DMS53 (cell line): ENCODE data around the gene ANKRD34A.

ENCODE experiments used
- DNase-seq: peaks from one replicate; lab custom pipeline; 2025; lab: John Stamatoyannopoulos, UW

The ANKRD34A gene

DNA sequence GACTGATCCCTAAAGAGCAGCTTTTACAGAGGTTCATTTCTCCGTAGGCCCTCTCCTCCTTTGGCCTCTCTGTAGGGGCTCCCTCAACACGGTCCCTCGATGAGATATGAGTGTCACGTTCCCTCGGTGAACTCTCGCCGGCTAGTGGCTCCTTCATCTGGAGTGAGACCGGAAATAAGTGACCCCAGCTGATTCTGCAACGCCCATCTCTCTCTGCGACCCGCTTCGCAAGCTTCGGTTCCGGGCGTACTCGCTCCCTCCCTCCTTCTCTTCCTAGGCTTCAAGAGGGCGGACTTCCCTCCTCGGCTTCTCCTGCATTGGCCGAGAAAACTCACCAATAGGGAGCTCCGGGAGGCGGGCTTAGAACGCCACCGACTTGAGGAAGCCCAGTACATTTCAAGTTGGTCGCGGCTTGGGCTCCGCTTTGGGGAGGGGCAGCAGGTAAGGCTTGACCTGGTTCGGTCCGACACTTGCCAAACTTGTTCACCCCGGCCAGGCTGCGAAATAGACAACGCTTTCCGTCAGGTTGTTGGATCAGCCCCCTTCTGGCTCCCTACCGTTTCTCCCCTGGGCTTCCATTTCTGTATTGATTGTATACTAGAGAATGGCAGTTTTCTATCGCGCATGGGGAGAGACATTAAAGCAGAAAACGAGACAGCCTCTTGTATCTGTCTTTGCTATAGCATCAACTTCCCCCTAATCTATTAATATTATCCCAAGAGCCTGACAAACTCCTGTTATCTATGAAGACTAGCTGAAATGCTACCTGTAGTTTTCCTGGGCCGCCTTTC lies at the start of gene ANKRD34A, which contains the start of gene POLR3GL:
ANKRD34A (minus strand) TSS at position 248 of the 791 bp plus-strand sequence. CDS start 2,816 bp downstream, outside the sequence.
POLR3GL (plus strand) TSS at position 363 of the 791 bp plus-strand sequence. CDS start 10,176 bp downstream, outside the sequence.
- DNase-seq: peak; percentile 98

DNA sequence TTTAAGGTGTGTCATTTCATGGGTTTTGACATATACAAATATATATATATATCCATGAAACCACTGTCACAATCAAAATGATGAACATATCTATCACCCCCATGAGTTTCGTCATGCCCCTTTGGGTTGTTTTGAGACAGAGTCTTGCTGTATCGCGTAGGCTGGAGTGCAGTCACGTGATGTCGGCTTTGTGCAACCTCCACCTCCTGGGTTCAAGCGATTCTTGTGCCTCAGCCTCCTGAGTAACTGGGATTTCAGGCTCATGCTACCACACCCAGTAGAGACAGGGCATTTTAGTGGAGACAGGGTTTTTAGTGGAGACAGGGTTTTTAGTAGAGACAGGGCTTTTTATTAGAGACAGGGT lies 49.2 kb upstream of the ANKRD34A start:
- no peak for DNase-seq

DNA sequence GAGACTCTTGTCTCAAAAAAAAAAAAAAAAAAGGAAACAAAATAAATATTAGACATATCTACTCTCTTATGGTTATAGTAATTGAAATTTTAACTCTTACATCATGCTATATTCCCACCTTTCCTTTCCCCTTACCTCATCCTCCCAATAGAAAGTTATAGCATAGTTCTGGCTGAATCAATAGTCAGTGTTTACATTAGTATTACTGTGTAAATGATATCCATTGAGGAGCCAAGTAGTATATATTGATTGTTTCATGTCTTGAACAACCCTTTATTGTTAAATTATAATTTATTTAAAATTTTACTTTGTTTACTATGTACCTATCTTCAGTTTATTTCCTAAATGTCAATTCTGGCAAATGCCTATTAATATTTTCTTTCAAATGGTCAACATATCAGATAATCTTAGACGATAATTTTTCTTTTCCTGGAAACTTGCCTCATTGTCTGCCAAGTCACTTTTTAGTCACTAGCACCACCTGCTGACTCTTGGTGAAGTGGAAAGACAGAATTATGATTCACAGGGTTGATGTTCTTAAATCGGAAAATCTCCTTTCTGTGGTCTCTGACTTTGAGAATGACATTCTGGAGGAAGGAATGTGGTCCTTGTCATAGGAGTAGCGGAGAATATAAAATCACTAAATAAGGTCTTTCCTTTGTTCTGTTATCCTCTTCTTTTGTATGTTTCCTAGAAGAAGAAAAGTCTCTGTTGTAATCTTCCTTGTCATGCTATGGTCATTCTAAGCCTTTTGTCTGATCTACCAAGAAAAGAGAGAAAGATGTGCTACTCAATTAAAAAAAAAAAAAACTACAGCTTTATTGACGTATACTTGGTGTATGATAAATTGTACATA lies 48.6 kb upstream of the ANKRD34A start:
- DNase-seq: peak; percentile 84

DNA sequence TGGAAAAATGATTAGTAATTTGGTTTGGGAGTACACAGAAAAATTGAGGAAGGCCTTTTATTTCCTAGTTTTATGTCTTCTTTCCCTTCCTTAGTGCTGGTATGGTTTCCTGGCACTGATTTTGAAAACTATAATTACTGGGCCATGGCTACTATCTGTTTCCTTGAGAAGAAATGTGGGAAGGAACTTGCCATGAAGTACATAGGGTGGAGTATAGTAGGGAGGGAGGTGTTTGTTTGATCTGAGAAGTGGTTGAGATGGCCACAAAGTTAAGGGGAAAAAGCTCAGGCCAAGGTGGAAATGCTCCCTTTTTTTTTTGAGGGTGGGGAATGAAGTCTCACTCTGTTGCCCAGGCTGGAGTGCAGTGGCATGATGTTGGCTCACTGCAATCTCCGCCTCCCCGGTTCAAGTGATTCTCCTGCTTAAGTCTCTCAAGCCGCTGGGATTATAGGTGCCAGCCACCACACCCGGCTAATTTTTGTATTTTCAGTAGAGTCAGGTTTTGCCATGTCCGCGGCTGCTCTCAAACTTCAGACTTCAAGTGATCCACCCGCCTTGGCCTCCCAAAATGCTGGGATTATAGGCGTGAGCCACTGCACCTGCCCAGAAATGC lies 45.9 kb upstream of the ANKRD34A start:
- DNase-seq: no peak

DNA sequence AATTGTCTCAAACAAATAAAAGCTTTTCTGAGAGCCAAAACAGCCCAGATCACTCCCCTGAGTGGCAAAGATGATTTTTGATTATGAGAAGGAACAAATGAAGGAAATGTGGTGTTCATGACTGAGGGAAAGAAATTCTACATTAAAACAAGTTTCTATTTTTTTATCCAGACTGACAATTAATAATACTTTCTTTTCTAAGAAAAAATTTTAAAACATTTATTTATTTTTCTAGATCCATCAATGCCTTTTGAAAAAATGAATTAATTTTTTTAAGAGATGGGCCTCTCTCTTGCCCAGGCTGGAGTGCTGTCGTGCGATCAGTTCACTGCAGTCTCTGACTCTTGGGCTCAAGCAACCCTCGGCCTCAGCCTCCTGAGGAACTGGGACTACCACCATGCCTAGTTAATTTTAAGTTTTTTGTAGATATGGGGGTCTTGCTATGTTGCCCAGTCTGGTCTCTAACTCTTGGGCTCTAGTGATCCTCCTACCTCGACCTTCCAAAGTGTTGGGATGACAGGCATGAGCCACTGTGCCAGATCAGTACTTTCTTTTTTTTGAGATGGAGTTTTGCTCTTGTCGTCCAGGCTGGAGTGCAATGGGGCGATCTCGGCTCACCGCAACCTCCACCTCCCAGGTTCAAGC lies 43.2 kb upstream of the ANKRD34A start:
- no peak for DNase-seq

DNA sequence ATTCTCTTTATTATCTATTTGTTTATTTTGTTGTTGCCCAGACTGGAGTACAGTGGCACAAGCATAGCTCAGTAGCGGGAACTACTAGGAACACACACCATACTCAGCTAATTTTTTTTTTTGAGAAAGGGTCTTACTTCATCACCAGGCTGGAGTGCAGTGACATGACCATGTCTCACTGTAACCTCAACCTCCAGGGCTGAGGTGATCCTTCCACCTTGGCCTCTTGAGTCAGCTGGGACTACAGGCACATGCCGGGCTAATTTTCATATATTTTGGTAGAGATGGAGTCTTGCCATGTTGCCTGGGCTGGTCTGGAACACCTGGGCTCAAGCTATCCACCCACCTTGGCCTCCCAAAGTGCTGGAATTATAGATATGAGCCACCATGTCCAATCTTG lies 37.3 kb upstream of the ANKRD34A start:
- DNase-seq: peak; percentile 31

DNA sequence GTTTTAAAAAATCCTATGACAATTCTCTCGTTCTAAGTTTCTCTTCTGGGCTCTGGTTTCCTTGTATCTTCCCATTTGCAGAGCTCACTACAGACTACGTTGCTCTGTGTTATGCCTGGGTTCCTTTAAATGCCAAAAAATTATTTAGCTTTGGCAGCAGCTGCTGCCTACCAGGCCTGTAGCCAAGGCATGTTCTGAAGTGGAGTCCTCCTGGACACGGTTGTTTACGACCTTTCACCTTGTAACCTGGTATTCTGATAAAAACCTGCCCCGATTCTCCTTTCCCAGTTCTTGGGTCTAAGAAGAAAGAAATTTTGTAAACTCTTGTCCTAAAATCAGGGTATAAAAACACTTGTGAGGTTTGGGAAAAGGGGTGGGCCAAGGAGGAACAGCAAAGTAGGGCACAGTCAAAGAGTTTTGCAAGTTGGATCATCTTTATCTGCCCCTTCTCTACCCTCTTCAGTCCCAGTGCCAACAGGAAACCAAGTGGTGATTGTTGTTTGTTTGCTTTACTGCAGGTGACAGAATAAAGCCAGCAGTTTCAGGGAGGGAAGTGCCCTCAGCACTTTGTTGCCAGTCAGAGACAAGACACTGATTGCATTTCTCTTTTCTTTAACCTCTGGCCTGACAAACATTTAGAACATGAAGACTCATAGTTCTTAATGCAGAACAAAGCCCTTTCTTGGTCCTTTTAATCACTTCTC lies 35.1 kb upstream of the ANKRD34A start:
- DNase-seq: peak; percentile 91

DNA sequence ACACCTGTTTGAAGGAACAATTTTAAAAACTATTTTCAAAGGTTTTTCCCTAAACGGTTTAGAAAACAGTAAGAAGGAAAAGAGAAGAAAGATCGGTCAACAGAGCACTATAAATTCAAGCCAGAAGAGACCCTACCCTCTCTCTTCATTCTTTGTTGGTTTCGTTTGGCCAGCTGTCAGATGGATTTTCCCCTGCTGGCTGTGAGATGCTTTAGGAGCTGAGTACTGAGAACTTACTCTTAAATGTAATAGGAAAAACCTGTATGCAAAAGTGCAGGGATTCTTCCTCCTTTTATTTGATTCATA lies 33.3 kb upstream of the ANKRD34A start:
- peak; percentile 53 for DNase-seq

DNA sequence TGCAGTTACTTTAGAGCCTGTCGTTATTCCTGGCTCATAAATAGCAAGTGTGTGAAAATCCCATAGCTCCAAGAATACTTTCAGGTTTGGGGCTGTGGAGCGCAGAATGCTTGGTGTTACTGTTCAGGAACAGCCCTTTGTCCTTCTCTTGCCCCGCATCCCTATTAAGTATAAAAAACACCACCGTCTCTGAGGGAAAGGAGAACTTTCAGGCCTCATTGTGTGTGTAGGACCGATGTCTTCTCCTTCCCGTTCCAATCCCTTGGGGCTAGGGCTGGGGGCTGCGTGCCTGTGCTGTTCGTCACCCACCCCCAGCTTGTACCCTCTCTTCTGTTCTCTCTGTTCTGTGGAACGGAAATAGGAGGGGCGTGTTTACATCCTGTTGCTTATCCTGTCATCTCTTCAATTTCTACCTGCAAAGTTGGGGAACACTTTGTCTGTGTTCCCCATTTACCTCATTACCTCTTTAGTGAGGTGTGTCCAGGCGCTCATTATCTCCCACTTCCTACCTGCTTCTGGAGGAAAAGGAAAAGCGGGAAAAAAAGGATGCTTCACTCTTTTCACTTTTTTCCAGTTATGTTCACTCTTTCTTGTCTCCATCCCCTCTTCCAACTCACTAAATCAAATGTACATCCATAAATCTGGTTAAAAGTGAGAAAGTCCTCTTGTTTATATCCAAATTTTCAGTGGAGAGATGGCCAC lies 32.8 kb upstream of the ANKRD34A start:
- DNase-seq: peak; percentile 66

DNA sequence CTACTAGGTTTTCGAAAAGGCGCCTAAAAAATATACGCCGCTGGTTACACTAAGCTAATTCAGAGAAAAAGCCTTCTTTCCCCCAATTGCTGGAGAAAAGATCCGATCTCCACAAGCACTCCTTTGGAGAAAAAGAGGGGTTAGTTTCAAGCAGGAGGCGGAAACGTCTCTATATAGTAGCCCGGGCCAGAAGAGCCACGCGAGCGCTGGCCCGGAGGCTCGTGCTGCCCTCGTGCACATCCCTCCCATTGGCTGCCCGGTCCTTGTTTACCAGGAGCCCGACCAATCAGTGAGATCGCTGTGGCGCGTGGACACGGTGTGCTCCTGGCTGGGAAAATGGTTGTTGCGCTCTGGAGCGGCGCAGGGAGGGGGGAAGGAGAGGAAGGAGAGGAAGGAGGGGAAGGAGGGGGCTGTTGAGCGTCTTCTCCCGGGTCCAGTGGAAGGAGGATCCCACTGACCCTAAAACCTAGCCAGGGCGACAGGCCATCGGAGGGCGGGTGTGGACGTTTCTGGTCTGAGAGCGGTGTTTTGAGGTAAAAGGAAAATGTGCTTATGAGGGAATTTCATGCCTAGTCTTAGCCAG lies 32.1 kb upstream of the ANKRD34A start, which contains the start of gene TXNIP:
TXNIP (minus strand) TSS at position 147 of the 583 bp plus-strand sequence. CDS start 313 bp downstream, outside the sequence.
- peak; percentile 99 for DNase-seq

DNA sequence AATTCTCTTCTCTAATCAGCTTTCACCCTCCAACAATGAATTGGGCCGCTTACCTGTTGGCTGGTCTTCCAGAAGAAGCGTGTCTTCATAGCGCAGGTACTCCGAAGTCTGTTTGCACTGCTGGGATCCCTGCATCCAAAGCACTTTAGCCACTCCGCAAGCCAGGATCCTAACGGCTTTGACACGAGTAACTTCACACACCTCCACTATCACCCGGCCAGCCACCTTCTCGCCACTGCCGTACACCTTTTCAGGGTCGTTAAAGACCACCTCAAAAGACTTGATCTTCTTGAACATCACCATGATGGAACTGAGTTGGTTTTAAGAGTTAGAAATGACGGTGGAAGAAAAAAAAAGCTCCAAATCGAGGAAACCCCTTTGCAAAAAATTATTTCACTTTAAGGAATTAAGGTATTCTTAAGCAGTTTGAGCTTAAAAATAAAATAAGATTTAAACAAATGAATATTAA lies 31.6 kb upstream of the ANKRD34A start:
- DNase-seq: peak; percentile 55

DNA sequence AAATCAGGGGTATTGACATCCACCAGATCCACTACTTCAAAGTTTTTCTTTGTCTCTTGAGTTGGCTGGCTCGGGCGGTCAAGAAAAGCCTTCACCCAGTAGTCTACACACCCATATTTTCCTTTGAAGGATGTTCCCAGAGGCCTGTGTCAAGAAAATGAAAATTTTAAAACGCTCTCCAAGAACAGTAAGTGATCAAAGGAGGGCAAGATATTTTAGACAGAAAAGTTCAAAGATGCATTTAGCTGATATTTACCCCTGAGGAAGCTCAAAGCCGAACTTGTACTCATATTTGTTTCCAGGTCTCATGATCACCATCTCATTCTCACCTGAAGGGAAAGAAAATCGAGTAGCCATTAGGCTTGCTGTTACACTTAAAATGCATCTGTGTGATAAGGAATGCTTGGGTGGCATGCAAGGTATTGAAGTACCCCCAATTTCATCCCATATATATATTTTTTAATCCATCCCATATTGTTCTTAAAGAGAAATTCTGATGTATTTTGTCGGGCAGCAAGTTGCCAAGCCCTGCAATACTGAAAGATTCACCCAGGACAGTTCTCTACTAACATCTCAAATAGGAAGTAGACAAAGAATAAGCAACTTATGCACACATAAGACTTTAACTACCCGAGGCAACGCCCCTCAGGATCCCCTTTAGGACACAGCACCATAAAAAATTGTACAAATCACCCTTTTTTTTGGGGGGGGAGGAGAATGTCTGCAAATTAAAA lies 30.9 kb upstream of the ANKRD34A start:
- DNase-seq: no peak

DNA sequence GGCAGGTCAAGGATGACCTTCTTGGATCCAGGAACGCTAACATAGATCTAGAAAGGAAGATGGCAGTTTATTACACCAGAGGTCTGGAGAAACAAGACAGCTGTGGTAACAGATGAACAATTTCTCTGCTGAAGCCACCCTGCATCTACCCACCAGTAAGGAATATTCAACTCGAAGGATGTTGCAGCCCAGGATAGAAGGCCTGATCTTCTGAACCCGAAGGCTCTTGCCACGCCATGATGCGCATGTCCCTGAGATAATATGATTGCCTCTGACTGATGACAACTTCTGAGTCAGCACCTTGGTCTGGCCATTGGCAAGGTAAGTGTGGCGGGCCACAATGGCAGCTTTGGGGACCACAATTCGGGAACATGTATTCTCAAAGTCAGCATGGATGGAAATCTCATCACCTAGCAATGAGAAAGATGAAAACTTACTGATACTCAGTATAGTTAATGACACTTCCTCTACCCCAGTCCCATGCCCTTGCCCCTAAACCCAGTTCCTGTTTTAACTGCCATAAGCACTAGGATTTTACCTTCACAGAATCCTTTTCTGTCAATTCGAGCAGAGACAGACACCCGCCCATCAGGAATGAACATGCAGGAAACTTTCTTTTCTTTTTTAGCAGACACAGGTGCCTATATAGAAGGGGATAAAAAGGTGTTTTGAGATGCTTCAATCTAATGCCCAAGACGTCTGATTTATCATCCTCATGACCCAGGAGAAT lies 30.2 kb upstream of the ANKRD34A start:
- peak; percentile 45 for DNase-seq

DNA sequence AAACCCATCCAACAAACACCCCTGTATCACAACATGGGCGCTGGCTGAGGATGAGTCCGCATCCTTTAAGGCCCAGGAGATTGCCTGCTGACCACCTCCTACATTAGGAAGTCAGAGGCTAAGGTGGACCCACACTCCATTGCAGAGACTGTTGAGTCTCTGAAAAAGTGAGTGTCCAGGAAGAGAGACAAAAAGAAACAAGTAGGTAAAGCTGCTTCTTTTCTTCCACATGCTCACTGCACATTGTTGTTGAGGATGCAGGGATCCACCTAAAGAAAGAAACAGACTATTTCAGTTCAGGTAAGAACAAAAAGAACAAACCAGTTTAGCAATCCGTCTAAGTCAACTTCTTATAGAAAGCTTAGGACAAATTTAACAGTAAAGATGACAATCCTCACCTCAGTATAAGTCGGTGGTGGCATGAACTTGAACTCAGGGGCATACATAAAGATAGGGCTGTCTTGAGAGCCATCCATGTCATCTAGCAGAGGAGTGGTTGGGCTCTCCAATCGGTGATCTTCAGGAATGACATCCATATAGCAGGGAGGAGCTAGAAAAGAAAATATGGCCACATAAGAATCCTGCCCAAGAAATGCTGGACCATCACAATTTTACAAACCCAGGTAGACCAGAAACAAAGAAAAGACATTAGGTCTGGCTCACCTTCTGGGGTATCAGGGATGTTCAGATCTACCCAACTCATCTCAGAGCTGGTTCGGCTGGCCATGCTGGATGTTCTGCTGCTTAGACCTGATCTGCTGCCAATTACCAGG lies 29.4 kb upstream of the ANKRD34A start:
- DNase-seq: no peak

DNA sequence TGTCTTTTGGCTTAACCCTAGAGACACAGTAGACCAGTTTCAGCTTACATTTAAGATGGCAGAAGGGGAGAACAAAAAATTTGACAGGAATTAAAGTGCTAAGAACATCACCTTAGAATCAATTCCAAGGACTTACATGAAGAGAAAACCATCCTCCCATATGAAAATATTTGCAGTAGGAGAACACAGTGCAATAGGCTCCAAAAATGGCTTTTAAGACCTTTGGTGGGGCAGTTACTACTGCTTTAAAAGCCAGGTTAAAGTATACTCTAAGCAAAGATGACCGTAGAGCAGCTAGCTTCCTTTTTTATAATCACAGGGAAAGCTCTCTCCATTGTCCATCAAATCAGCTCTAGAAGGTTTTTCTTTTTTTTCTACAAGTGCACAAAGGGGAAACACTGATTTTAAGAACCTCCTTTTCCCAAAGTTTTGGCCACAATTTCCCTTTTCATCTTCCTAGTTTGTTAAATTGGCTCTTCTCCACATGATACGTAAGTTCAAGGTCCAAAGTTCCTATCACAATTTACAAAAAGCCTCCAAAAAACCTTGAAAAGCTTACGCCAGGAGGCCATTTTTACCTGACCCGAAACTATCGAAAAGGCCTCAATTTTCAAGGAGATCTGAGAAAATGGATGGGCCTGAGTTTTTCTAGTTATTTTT lies 28.7 kb upstream of the ANKRD34A start:
- no peak for DNase-seq

DNA sequence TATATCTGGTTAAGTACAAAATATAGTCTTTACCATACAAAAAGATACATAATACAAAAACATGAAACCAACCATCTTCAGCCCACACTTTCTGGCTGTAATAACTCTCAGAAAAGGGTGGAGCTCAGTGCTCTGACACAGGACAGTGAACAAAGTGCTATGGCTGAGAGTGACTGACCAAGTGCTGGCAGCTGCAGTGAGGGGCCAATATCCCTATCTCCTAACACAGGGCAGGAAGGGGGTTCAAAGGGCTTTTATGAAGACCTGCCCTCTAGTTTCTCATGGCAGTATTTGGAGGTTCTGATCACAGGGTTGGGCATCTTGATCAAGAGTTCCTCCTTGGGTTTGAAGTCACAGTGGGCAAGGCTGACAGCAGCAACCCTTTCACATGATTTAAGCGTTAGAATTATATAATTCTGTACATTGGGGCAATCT lies 28.1 kb upstream of the ANKRD34A start:
- peak; percentile 44 for DNase-seq

DNA sequence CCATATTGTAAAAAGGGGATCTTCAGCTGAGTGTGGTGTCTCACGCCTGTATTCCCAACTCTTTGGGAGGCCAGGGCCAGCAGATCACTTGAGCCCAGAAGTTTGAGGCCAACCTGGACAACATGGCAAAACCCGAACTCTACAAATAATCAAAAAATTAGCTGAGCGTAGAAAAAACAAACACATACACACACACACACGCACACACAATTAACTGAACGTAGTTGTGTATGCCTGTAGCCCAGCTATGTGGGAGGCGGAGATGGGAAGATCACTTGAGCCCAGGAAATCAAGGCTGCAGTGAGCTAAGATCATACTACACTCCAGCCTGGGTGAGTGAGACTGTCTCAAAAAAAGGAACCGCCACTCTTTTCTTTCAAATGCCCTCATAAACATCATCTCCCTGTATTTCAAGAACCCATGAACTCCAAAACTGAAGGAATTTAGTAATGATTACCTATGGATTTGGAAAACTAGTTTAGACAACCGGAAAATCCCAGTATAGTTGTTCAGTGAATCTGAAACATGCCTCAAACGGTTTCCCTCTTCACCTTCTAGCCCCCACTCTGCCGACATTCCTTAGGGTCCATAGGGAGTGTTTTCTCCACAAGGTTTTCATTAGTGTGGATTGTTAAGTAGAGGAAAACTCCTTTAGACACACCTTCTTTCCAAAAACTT lies 27.5 kb upstream of the ANKRD34A start:
- peak; percentile 75 for DNase-seq
